ENCODE data around the gene CUL3. TPM values are rescaled to one million over a fixed set of nuclear protein-coding genes. Genes with fewer than 3 reads are reported as not detected.
A peak's percentile ranks its signal among the peaks of the same experiment; 100 is the strongest.

The CUL3 gene
- total and polyA plus RNA-seq, 2 of the 13 experiments (the other 11 are each of a cell fraction or from before 2014, with no cell fraction given) = 33.2 to 62.3 TPM

DNA sequence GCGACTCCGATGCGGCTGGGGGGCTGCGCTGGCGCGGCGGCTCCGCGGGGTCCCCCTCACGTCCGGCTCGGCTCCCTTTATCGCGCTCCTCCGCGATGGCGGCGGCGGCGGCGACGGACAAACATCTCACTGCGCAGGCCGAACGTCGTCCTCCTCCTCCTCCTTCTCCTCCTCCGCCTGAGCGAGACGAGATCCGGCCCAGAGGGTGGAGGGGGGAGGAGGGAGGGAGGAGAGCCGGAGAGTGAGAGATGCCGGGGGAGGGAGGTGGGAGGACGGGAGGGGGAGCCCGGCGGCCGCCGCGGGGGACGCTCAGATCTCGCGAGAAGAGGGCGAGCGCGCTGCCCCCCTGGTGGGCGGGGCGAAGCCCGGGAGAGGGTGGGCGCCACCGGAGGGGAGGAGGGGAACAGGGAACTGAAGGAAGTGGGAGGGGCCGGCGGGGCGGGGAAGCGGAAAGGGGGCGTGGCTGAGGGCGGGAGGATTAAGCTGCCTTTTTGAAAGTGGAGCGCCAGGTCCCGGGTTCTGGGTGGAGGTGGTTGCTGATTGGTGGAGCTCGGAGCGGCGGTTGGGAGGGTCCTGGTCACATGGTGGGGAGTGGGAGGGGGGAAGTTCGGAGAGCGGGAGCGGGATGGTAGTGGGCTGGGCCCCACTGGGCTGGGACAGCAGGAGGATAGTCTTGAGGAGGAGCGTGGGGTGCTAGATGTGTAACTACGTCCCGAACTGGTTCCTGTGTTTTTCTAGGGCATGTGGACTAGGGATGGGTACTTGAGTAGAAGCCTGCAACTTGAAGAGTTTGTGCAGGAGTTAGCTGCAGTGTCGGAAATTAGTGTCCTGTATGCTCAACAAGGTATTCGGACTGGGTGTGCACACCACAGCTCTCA is at the start of gene CUL3 (continued):
- TF ChIP-seq, protein P1, sequence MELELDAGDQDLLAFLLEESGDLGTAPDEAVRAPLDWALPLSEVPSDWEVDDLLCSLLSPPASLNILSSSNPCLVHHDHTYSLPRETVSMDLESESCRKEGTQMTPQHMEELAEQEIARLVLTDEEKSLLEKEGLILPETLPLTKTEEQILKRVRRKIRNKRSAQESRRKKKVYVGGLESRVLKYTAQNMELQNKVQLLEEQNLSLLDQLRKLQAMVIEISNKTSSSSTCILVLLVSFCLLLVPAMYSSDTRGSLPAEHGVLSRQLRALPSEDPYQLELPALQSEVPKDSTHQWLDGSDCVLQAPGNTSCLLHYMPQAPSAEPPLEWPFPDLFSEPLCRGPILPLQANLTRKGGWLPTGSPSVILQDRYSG (CRISPR knock-in tag; IDR thresholded peaks at IDR 0.05) = 0 out of 2 replicates have a peak, but pooled peaks have one; percentile 59
- TF ChIP-seq, protein P2, sequence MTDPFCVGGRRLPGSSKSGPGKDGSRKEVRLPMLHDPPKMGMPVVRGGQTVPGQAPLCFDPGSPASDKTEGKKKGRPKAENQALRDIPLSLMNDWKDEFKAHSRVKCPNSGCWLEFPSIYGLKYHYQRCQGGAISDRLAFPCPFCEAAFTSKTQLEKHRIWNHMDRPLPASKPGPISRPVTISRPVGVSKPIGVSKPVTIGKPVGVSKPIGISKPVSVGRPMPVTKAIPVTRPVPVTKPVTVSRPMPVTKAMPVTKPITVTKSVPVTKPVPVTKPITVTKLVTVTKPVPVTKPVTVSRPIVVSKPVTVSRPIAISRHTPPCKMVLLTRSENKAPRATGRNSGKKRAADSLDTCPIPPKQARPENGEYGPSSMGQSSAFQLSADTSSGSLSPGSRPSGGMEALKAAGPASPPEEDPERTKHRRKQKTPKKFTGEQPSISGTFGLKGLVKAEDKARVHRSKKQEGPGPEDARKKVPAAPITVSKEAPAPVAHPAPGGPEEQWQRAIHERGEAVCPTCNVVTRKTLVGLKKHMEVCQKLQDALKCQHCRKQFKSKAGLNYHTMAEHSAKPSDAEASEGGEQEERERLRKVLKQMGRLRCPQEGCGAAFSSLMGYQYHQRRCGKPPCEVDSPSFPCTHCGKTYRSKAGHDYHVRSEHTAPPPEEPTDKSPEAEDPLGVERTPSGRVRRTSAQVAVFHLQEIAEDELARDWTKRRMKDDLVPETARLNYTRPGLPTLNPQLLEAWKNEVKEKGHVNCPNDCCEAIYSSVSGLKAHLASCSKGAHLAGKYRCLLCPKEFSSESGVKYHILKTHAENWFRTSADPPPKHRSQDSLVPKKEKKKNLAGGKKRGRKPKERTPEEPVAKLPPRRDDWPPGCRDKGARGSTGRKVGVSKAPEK (CRISPR knock-in tag; IDR thresholded peaks at IDR 0.05; ENCODE audit: borderline replicate concordance) = no peak
- TF ChIP-seq NFYB (CRISPR knock-in tag; IDR thresholded peaks at IDR 0.05) (peak; percentile 77), ADNP (CRISPR knock-in tag; IDR thresholded peaks at IDR 0.05) (no peak), ZNF780A (CRISPR knock-in tag; IDR thresholded peaks at IDR 0.05) (peak; percentile 80; the same call in 1 of the 2 replicates), TSC22D2 (CRISPR knock-in tag; IDR thresholded peaks at IDR 0.05; ENCODE audit: borderline replicate concordance) (0 out of 2 replicates have a peak, but pooled peaks have one; percentile 24), NCOA2 (CRISPR knock-in tag; IDR thresholded peaks at IDR 0.05) (peak; percentile 55; the same call in 1 of the 2 replicates), ZNF747 (CRISPR knock-in tag; IDR thresholded peaks at IDR 0.05; ENCODE audit: borderline replicate concordance) (no peak), TGIF2 (CRISPR knock-in tag; IDR thresholded peaks at IDR 0.05) (0 out of 2 replicates have a peak, but pooled peaks have one; percentile 37), ZNF878 (CRISPR knock-in tag; IDR thresholded peaks at IDR 0.05) (peak; percentile 65; the same call in 1 of the 2 replicates), GATA4 (IDR thresholded peaks at IDR 0.05; ENCODE audit: borderline replicate concordance, low read depth) (0 out of 2 replicates have a peak, but pooled peaks have one; percentile 26), BRCA1 (CRISPR knock-in tag; IDR thresholded peaks at IDR 0.05) (0 out of 2 replicates have a peak, but pooled peaks have one; percentile 29), ZBTB20 (CRISPR knock-in tag; IDR thresholded peaks at IDR 0.05; ENCODE audit: borderline replicate concordance, low read depth) (peak; percentile 39; the same call in 1 of the 2 replicates), CREM (IDR thresholded peaks at IDR 0.05) (0 out of 2 replicates have a peak, but pooled peaks have one; percentile 7), CREM (CRISPR knock-in tag; IDR thresholded peaks at IDR 0.05) (no peak), MAZ (IDR thresholded peaks at IDR 0.05; ENCODE audit: borderline replicate concordance, low read depth, low read length) (peak; percentile 100), MAZ (CRISPR knock-in tag; IDR thresholded peaks at IDR 0.05; ENCODE audit: low read depth) (peak; percentile 99), ZNF235 (CRISPR knock-in tag; IDR thresholded peaks at IDR 0.05; ENCODE audit: borderline replicate concordance) (0 out of 2 replicates have a peak, but pooled peaks have one; percentile 37)
- TF ChIP-seq, protein P3, sequence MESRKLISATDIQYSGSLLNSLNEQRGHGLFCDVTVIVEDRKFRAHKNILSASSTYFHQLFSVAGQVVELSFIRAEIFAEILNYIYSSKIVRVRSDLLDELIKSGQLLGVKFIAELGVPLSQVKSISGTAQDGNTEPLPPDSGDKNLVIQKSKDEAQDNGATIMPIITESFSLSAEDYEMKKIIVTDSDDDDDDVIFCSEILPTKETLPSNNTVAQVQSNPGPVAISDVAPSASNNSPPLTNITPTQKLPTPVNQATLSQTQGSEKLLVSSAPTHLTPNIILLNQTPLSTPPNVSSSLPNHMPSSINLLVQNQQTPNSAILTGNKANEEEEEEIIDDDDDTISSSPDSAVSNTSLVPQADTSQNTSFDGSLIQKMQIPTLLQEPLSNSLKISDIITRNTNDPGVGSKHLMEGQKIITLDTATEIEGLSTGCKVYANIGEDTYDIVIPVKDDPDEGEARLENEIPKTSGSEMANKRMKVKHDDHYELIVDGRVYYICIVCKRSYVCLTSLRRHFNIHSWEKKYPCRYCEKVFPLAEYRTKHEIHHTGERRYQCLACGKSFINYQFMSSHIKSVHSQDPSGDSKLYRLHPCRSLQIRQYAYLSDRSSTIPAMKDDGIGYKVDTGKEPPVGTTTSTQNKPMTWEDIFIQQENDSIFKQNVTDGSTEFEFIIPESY (CRISPR knock-in tag; IDR thresholded peaks at IDR 0.05) = 0 out of 2 replicates have a peak, but pooled peaks have one; percentile 12
- TF ChIP-seq, protein P4, sequence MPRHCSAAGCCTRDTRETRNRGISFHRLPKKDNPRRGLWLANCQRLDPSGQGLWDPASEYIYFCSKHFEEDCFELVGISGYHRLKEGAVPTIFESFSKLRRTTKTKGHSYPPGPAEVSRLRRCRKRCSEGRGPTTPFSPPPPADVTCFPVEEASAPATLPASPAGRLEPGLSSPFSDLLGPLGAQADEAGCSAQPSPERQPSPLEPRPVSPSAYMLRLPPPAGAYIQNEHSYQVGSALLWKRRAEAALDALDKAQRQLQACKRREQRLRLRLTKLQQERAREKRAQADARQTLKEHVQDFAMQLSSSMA (CRISPR knock-in tag; IDR thresholded peaks at IDR 0.05) = no peak
